ENCODE data around the gene RIPPLY1.

The RIPPLY1 gene

GRCh38 chrX:106902684-106903083 is 457 bp downstream of the RIPPLY1 start:
- peak; percentile 64 for DNase-seq

DNA sequence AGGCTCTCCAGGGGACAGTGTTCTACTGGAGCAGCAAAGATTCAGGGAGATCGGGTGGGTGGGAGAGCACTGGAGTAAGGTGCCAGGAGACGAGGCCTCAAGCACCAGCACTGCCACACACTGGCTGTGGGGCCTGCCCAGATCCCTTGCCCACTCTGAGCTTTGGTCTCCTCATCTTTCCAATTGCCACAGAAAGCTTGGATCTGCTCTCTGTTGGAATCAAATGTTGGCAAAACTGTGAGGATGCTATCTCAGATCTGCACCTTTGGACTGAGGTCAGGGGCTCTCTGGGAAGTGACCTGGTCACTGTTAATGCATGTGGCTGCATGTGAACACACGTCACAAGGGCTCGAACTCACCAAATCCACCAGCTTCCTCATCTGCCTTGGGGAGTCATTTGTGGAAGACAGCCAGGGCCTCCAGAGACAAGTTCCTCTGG is 1.3 kb downstream of the RIPPLY1 start:
- Histone ChIP-seq H3K36me3 (no peaks in the 10 kb centered on the region), H3K4me3 (ENCODE audit: low read depth, low read length) (no peak overlapping the region), H3K27me3 (ENCODE audit: insufficient read depth, low read depth, severe bottlenecking) (peaks cover 3% of the 10 kb centered on the region), H3K27ac (no peak overlapping the region), H3K9me3 (ENCODE audit: severe bottlenecking) (no peaks in the 10 kb centered on the region)
- no peak for DNase-seq
- TF ChIP-seq CTCF (IDR thresholded peaks at IDR 0.05; ENCODE audit: low read depth, low read length): no peak

More at GRCh38 chrX:106902684-106903083, 457 bp downstream of the RIPPLY1 start:
- H3K4me3 ChIP-seq (ENCODE audit: low read depth, low read length): no peak overlapping the region
- no peaks in the 10 kb centered on the region for H3K9me3 ChIP-seq (ENCODE audit: severe bottlenecking)
- no peak overlapping the region for H3K27ac ChIP-seq
- H3K27me3 ChIP-seq (ENCODE audit: insufficient read depth, low read depth, severe bottlenecking): no peaks in the 10 kb centered on the region
- H3K36me3 ChIP-seq: no peaks in the 10 kb centered on the region
- no peak for TF ChIP-seq CTCF (IDR thresholded peaks at IDR 0.05; ENCODE audit: low read depth, low read length)

DNA sequence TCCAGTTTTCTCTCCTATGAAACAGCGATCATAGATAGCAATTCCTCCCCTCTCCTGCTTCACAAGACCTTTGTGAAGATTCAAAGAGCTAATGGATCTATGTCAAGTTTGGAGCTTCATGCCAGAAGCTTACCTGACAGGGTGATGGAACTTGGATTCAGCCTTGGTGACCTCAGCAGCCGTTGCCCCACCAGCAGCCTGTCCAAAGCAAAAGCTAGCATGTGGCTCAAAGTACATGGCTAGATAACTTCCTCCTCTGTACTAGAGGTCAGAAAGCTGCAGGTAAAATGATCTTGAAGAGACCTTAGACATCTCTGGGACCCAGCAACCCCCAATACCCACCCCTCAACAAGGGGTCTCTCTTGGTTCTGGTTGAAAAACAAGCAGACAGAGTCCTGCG is 1.8 kb downstream of the RIPPLY1 start:
- no peak for DNase-seq
- Histone ChIP-seq H3K36me3 (no peaks in the 10 kb centered on the region), H3K9me3 (ENCODE audit: severe bottlenecking) (no peaks in the 10 kb centered on the region), H3K4me3 (ENCODE audit: low read depth, low read length) (no peak overlapping the region), H3K27me3 (ENCODE audit: insufficient read depth, low read depth, severe bottlenecking) (peaks cover 6% of the 10 kb centered on the region), H3K27ac (no peak overlapping the region)
- no peak for TF ChIP-seq CTCF (IDR thresholded peaks at IDR 0.05; ENCODE audit: low read depth, low read length)

GRCh38 chrX:106899841-106900240 is 3.3 kb downstream of the RIPPLY1 start:
- no peak for DNase-seq
- Histone ChIP-seq H3K27ac (no peak overlapping the region), H3K36me3 (no peaks in the 10 kb centered on the region), H3K9me3 (ENCODE audit: severe bottlenecking) (no peaks in the 10 kb centered on the region), H3K4me3 (ENCODE audit: low read depth, low read length) (no peak overlapping the region), H3K27me3 (ENCODE audit: insufficient read depth, low read depth, severe bottlenecking) (peaks cover 11% of the 10 kb centered on the region)
- no peak for TF ChIP-seq CTCF (IDR thresholded peaks at IDR 0.05; ENCODE audit: low read depth, low read length)

GRCh38 chrX:106899276-106899675 is 3.9 kb downstream of the RIPPLY1 start:
- Histone ChIP-seq H3K27me3 (ENCODE audit: insufficient read depth, low read depth, severe bottlenecking) (peaks cover 11% of the 10 kb centered on the region), H3K9me3 (ENCODE audit: severe bottlenecking) (no peaks in the 10 kb centered on the region), H3K36me3 (no peaks in the 10 kb centered on the region), H3K27ac (no peak overlapping the region), H3K4me3 (ENCODE audit: low read depth, low read length) (no peak overlapping the region)
- TF ChIP-seq CTCF (IDR thresholded peaks at IDR 0.05; ENCODE audit: low read depth, low read length): no peak
- DNase-seq: no peak

GRCh38 chrX:106898462-106898861 is 4.7 kb downstream of the RIPPLY1 start:
- Histone ChIP-seq H3K9me3 (ENCODE audit: severe bottlenecking) (no peaks in the 10 kb centered on the region), H3K27ac (no peak overlapping the region), H3K36me3 (no peaks in the 10 kb centered on the region), H3K27me3 (ENCODE audit: insufficient read depth, low read depth, severe bottlenecking) (peaks cover 16% of the 10 kb centered on the region), H3K4me3 (ENCODE audit: low read depth, low read length) (no peak overlapping the region)
- DNase-seq: peak; percentile 24
- TF ChIP-seq CTCF (IDR thresholded peaks at IDR 0.05; ENCODE audit: low read depth, low read length): peak; percentile 49
